ENCODE results near the gene NEDD8. TPM values are rescaled to one million over a fixed set of nuclear protein-coding genes. Genes with fewer than 3 reads are reported as not detected.

Gene NEDD8
- total RNA-seq, 2 experiments from 2014 or later: 178 to 229 TPM

- H3K36me3 Mint-ChIP-seq (ENCODE audit: low read depth): peaks cover 41% of the 10 kb centered on the region
- ChIA-PET POLR2A (interaction anchor here (0.7 to 0.9 kb wide), 2 partner anchors 9 to 92 kb away, joined by 3 read pairs; partner anchors contain the start of gene TM9SF1), CTCF (interaction anchor here (1.2 to 6.5 kb wide), 6 partner anchors 10 to 55 kb away, joined by 3 to 44 read pairs (median 8); partner anchors contain the start of genes IRF9 and TINF2)
- H3K27me3 Mint-ChIP-seq: no peaks in the 10 kb centered on the region
- no peaks in the 10 kb centered on the region for H3K9me3 Mint-ChIP-seq
- peaks cover 44% of the 10 kb centered on the region for H3K4me1 Mint-ChIP-seq
- no peak for DNase-seq
- peak overlapping the region; percentile 89 for H3K4me3 Mint-ChIP-seq
- H3K27ac Mint-ChIP-seq: peak overlapping the region; percentile 93
Measured at GRCh38 chr14:24186831-24187538, 45.2 kb downstream of the NEDD8 start.

DNA sequence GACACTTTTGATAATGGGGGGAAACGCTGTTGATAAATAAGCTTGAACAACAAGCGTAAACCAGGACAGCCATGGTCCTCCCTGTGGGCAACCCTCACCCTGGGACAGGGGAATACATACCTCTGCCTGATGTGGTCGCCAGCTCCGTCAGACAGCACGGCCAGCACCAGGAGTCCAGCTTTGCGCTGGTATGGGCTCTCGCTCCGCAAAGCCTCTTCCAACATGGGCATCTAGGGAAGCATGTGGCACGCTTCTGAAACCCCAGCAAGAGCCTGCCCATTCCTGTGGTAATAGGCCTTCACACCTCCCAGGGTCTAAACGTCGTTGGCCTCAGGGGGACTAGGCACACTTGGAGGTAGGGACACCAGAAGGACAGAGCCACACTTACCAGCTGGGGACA, 46.4 kb downstream of the NEDD8 start:
- no peak for DNase-seq
- Mint-ChIP-seq H3K27me3 (no peaks in the 10 kb centered on the region), H3K27ac (no peak overlapping the region), H3K4me1 (peaks cover 37% of the 10 kb centered on the region), H3K4me3 (no peak overlapping the region), H3K9me3 (no peaks in the 10 kb centered on the region), H3K36me3 (ENCODE audit: low read depth) (peaks cover 39% of the 10 kb centered on the region)
- POLR2A ChIA-PET: no interaction called here
- CTCF ChIA-PET: interaction anchor here (0.7 to 6.5 kb wide), 7 partner anchors 8 to 77 kb away, joined by 3 to 44 read pairs (median 4); partner anchors contain the start of gene IRF9

- Mint-ChIP-seq H3K9me3 (no peaks in the 10 kb centered on the region), H3K36me3 (ENCODE audit: low read depth) (peaks cover 36% of the 10 kb centered on the region), H3K27me3 (no peaks in the 10 kb centered on the region), H3K27ac (no peak overlapping the region), H3K4me1 (peaks cover 33% of the 10 kb centered on the region), H3K4me3 (no peak overlapping the region)
- ChIA-PET POLR2A (no interaction called here), CTCF (interaction anchor here (0.9 to 6.5 kb wide), 6 partner anchors 9 to 76 kb away, joined by 3 to 44 read pairs (median 4); partner anchors contain the start of gene IRF9)
- no peak for DNase-seq
Measured at GRCh38 chr14:24185026-24185425, 47.1 kb downstream of the NEDD8 start.

GRCh38 chr14:24184104-24184970, 47.8 kb downstream of the NEDD8 start:
- H3K4me3 Mint-ChIP-seq: no peak overlapping the region
- peaks cover 29% of the 10 kb centered on the region for H3K4me1 Mint-ChIP-seq
- no peak for DNase-seq
- no peaks in the 10 kb centered on the region for H3K27me3 Mint-ChIP-seq
- peaks cover 39% of the 10 kb centered on the region for H3K36me3 Mint-ChIP-seq (ENCODE audit: low read depth)
- CTCF ChIA-PET: interaction anchor here (0.9 to 6.5 kb wide), 3 partner anchors 9 to 23 kb away, joined by 4 to 44 read pairs (median 11); partner anchors contain the start of gene IRF9
- POLR2A ChIA-PET: no interaction called here
- H3K27ac Mint-ChIP-seq: no peak overlapping the region
- H3K9me3 Mint-ChIP-seq: no peaks in the 10 kb centered on the region

- POLR2A ChIA-PET: no interaction called here
- CTCF ChIA-PET: interaction anchor here (0.7 to 6.5 kb wide), 4 partner anchors 22 to 198 kb away, joined by 3 to 44 read pairs (median 22); partner anchors contain the start of genes IRF9 and MDP1
Measured at GRCh38 chr14:24183014-24183481, 49.1 kb downstream of the NEDD8 start.

GRCh38 chr14:24182110-24182882, 49.9 kb downstream of the NEDD8 start:
- ChIA-PET POLR2A (no interaction called here), CTCF (interaction anchor here (0.7 to 4.9 kb wide), 4 partner anchors 12 to 198 kb away, joined by 3 to 38 read pairs (median 4); partner anchors contain the start of genes IRF9 and MDP1)
- peaks cover 45% of the 10 kb centered on the region for H3K36me3 Mint-ChIP-seq (ENCODE audit: low read depth)
- no peaks in the 10 kb centered on the region for H3K27me3 Mint-ChIP-seq
- no peak for DNase-seq
- H3K27ac Mint-ChIP-seq: peak overlapping the region; percentile 28
- H3K9me3 Mint-ChIP-seq: no peaks in the 10 kb centered on the region
- peaks cover 13% of the 10 kb centered on the region for H3K4me1 Mint-ChIP-seq
- no peak overlapping the region for H3K4me3 Mint-ChIP-seq

More at GRCh38 chr14:24183014-24183481, 49.1 kb downstream of the NEDD8 start:
- Mint-ChIP-seq H3K27me3 (no peaks in the 10 kb centered on the region), H3K4me3 (no peak overlapping the region), H3K4me1 (peaks cover 19% of the 10 kb centered on the region), H3K27ac (no peak overlapping the region), H3K9me3 (no peaks in the 10 kb centered on the region), H3K36me3 (ENCODE audit: low read depth) (peaks cover 41% of the 10 kb centered on the region)
- DNase-seq: no peak

DNA sequence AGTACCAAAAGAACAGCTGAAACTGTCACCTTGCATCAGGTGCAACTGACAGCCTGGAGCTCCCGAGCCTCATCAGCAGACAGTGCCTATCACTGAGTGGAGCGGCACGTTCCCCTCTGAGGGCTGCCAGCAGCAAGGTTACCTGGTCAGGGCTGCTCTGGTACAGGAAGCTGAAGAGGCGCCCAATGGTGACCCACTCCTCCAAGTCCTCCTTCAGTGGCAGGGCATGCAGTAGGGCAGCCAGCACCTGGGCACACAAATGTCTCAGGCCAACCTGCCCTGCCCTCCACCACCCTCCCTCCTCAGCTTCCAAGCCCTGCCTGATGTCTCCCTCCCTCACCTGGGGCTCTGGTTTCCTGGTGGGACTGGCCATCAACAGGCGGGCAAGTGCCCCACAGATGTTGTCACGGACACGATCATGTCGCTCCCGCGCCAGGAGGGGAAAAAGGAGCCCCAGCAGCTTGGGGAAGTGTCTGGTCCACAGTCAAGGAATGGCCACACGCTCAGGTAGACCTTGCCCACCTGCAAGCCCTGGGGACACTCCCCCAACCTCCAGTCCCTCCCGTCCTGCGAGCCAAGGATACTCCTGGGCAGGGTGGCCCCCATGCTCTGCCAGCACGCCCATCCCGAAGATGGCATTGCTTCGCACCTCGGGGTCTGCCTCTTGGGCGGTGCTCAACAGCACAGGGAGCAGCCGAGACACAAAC, 50.6 kb downstream of the NEDD8 start:
- H3K4me1 Mint-ChIP-seq: peaks cover 8% of the 10 kb centered on the region
- no peak for DNase-seq
- H3K4me3 Mint-ChIP-seq: no peak overlapping the region
- H3K9me3 Mint-ChIP-seq: no peaks in the 10 kb centered on the region
- ChIA-PET POLR2A (interaction anchor here (0.6 kb wide), 1 partner anchor 10 kb away, joined by 3 read pairs; no protein-coding TSS in a partner anchor), CTCF (interaction anchor here (0.6 to 4.9 kb wide), 6 partner anchors 11 to 250 kb away, joined by 3 to 38 read pairs (median 4); partner anchors contain the start of genes IRF9, MDP1 and TM9SF1)
- H3K27ac Mint-ChIP-seq: peak overlapping the region; percentile 6
- H3K27me3 Mint-ChIP-seq: no peaks in the 10 kb centered on the region
- H3K36me3 Mint-ChIP-seq (ENCODE audit: low read depth): peaks cover 49% of the 10 kb centered on the region

GRCh38 chr14:24179961-24180796, 52.0 kb downstream of the NEDD8 start:
- peaks cover 46% of the 10 kb centered on the region for H3K36me3 Mint-ChIP-seq (ENCODE audit: low read depth)
- POLR2A ChIA-PET: interaction anchor here (0.6 kb wide), 1 partner anchor 20 kb away, joined by 5 read pairs; no protein-coding TSS in a partner anchor
- peaks cover 7% of the 10 kb centered on the region for H3K4me1 Mint-ChIP-seq
- no peaks in the 10 kb centered on the region for H3K9me3 Mint-ChIP-seq
- no peak for DNase-seq
- CTCF ChIA-PET: interaction anchor here (0.5 to 4.9 kb wide), 4 partner anchors 11 to 19 kb away, joined by 3 to 38 read pairs (median 4); partner anchors contain the start of genes IRF9 and TM9SF1
- H3K4me3 Mint-ChIP-seq: no peak overlapping the region
- no peak overlapping the region for H3K27ac Mint-ChIP-seq
- H3K27me3 Mint-ChIP-seq: no peaks in the 10 kb centered on the region

GRCh38 chr14:24179294-24179960, 52.7 kb downstream of the NEDD8 start:
- H3K9me3 Mint-ChIP-seq: no peaks in the 10 kb centered on the region
- H3K36me3 Mint-ChIP-seq (ENCODE audit: low read depth): peaks cover 48% of the 10 kb centered on the region
- H3K4me1 Mint-ChIP-seq: peaks cover 13% of the 10 kb centered on the region
- no peak overlapping the region for H3K4me3 Mint-ChIP-seq
- ChIA-PET CTCF (interaction anchor here (4.9 kb wide), 1 partner anchor 18 kb away, joined by 38 read pairs; the partner anchor contains the start of gene IRF9), POLR2A (no interaction called here)
- H3K27ac Mint-ChIP-seq: no peak overlapping the region
- DNase-seq: no peak
- no peaks in the 10 kb centered on the region for H3K27me3 Mint-ChIP-seq

GRCh38 chr14:24178399-24179178, 53.6 kb downstream of the NEDD8 start:
- ChIA-PET CTCF (interaction anchor here (1.3 to 4.9 kb wide), 2 partner anchors 17 to 118 kb away, joined by 3 to 38 read pairs; partner anchors contain the start of gene IRF9), POLR2A (no interaction called here)
- H3K4me3 Mint-ChIP-seq: no peak overlapping the region
- H3K9me3 Mint-ChIP-seq: no peaks in the 10 kb centered on the region
- peaks cover 14% of the 10 kb centered on the region for H3K4me1 Mint-ChIP-seq
- no peaks in the 10 kb centered on the region for H3K27me3 Mint-ChIP-seq
- H3K27ac Mint-ChIP-seq: no peak overlapping the region
- peaks cover 51% of the 10 kb centered on the region for H3K36me3 Mint-ChIP-seq (ENCODE audit: low read depth)
- no peak for DNase-seq
